ENCODE data around the gene P3H3. TPM values are rescaled to one million over a fixed set of nuclear protein-coding genes. Genes with fewer than 3 reads are reported as not detected.

P3H3 gene
- total and polyA plus RNA-seq, 4 donors: 0.42 to 1.9 (median 1.6) TPM

- TF ChIP-seq FOXA1 (IDR thresholded peaks at IDR 0.05): no peak
- no peak for TF ChIP-seq RAD21 (IDR thresholded peaks at IDR 0.05)
- TF ChIP-seq MAX (IDR thresholded peaks at IDR 0.05): no peak
- no peak for TF ChIP-seq ATF3 (IDR thresholded peaks at IDR 0.05)
- TF ChIP-seq SP1 (IDR thresholded peaks at IDR 0.05): no peak
- no peak for TF ChIP-seq YY1 (IDR thresholded peaks at IDR 0.05)
- no peak for TF ChIP-seq RXRA (IDR thresholded peaks at IDR 0.05)
- no peak for TF ChIP-seq FOXA2 (IDR thresholded peaks at IDR 0.05)
These were observed 6.7 kb downstream of the P3H3 start (continued) for GRCh38 chr12:6834873-6835272.

GRCh38 chr12:6836851-6837250 lies 8.6 kb downstream of the P3H3 start:
- no peak for DNase-seq (ENCODE audit: low spot score)
- 89% methylated on average over 16 of the region's 16 CpGs for WGBS
- H3K4me1 ChIP-seq (ENCODE audit: control insufficient read depth in 4 of 4, insufficient read depth in 4 of 4, low read length in 3 of 4): peaks cover 0 to 3% (median under 1%) of the 10 kb centered on the region in 4 donors
- TF ChIP-seq HNF4A (conservative IDR thresholded peaks at IDR 0.05): no peak
- no peak for TF ChIP-seq HNF4G (IDR thresholded peaks at IDR 0.05)
- no peak for TF ChIP-seq CTCF (IDR thresholded peaks at IDR 0.05; ENCODE audit: low read depth, low read length, missing input control)
- no peak for TF ChIP-seq MAX (IDR thresholded peaks at IDR 0.05)
- H3K9me3 ChIP-seq (ENCODE audit: control insufficient read depth in 4 of 4, low read length in 3 of 4): no peaks in the 10 kb centered on the region
- H3K9ac ChIP-seq (ENCODE audit: low read depth in 1 of 2, low read length in 2 of 2): no peak overlapping the region
- no peak overlapping the region for H3K4me3 ChIP-seq (ENCODE audit: low read depth in 1 of 3, low read length in 3 of 3)
- no peaks in the 10 kb centered on the region for H3K27me3 ChIP-seq (ENCODE audit: control insufficient read depth in 4 of 4, insufficient read depth in 4 of 4, low read length in 3 of 4)
- no peak overlapping the region for H3K27ac ChIP-seq (ENCODE audit: low read depth in 1 of 2, low read length in 2 of 2)
- peaks cover 0 to 2% (median 0%) of the 10 kb centered on the region in 4 donors for H3K36me3 ChIP-seq (ENCODE audit: control insufficient read depth in 4 of 4, insufficient read depth in 3 of 4, low read depth in 1 of 4, low read length in 3 of 4)

GRCh38 chr12:6837370-6838060 lies 9.3 kb downstream of the P3H3 start:
- H3K9me3 ChIP-seq (ENCODE audit: control insufficient read depth in 4 of 4, low read length in 3 of 4): no peaks in the 10 kb centered on the region
- peaks cover 0 to 3% (median under 1%) of the 10 kb centered on the region in 4 donors for H3K4me1 ChIP-seq (ENCODE audit: control insufficient read depth in 4 of 4, insufficient read depth in 4 of 4, low read length in 3 of 4)
- no peaks in the 10 kb centered on the region for H3K27me3 ChIP-seq (ENCODE audit: control insufficient read depth in 4 of 4, insufficient read depth in 4 of 4, low read length in 3 of 4)
- TF ChIP-seq MAX (IDR thresholded peaks at IDR 0.05) (no peak), JUND (IDR thresholded peaks at IDR 0.05) (no peak), HNF4G (IDR thresholded peaks at IDR 0.05) (no peak), ZBTB33 (IDR thresholded peaks at IDR 0.05) (no peak), CTCF (IDR thresholded peaks at IDR 0.05; ENCODE audit: low read depth, low read length, missing input control) (no peak), FOXA1 (IDR thresholded peaks at IDR 0.05) (no peak), HNF4A (conservative IDR thresholded peaks at IDR 0.05) (no peak), RXRA (IDR thresholded peaks at IDR 0.05) (no peak), TAF1 (conservative IDR thresholded peaks at IDR 0.05) (no peak), GABPA (IDR thresholded peaks at IDR 0.05 in 1 of 2, conservative IDR thresholded peaks at IDR 0.05 in 1 of 2) (no peak), ATF3 (IDR thresholded peaks at IDR 0.05) (no peak), NR2F2 (IDR thresholded peaks at IDR 0.05) (no peak), EGR1 (IDR thresholded peaks at IDR 0.05; ENCODE audit: low read depth in 2 of 2) (no peak)
- H3K4me3 ChIP-seq (ENCODE audit: low read depth in 1 of 3, low read length in 3 of 3): no peak overlapping the region
- no peak overlapping the region for H3K27ac ChIP-seq (ENCODE audit: low read depth in 1 of 2, low read length in 2 of 2)
- H3K36me3 ChIP-seq (ENCODE audit: control insufficient read depth in 4 of 4, insufficient read depth in 3 of 4, low read depth in 1 of 4, low read length in 3 of 4): peaks cover 0 to 2% (median 0%) of the 10 kb centered on the region in 4 donors
- WGBS: 93% methylated on average over 26 of the region's 26 CpGs
- no peak for DNase-seq (ENCODE audit: low spot score)
- H3K9ac ChIP-seq (ENCODE audit: low read depth in 1 of 2, low read length in 2 of 2): no peak overlapping the region

Measured in liver (tissue), 9 donors.